Body of pancreas (tissue), 4 donors: ENCODE measurements around the gene KRTAP12-3.
"Not testable (repeated sequence)": the region's sequence is repeated elsewhere in the genome, so short reads cannot be mapped to it uniquely, and the experiment has no call there.

ENCODE experiments used
- CTCF ChIP-seq, 7 experiments: fragments of 450-650 bp in 4 of 7; fragments of 200-600 bp in 3 of 7; sonication (generic) in 3 of 7; IDR thresholded peaks; one replicate each; pipeline ENCODE4 v1.5.1; 2016 to 2019; ENCODE audit warnings: antibody characterized with exemption in 7 of 7
- POLR2A ChIP-seq, 3 donors: fragments of 450-650 bp; IDR thresholded peaks; one replicate each; pipeline ENCODE4 v1.6.1; 2016; ENCODE audit warnings: antibody characterized with exemption in 3 of 3, mild to moderate bottlenecking in 2 of 3

GRCh38 chr21:44637851-44638348, 19.8 kb upstream of the KRTAP12-3 start:
- TF ChIP-seq POLR2A, CTCF (IDR thresholded peaks at IDR 0.05): not testable (repeated sequence)
